ENCODE results near the gene PDE11A.
A peak's percentile ranks its signal among the peaks of the same experiment; 100 is the strongest.
"Not testable (repeated sequence)": the region's sequence is repeated elsewhere in the genome, so short reads cannot be mapped to it uniquely, and the experiment has no call there.

Gene PDE11A

DNA sequence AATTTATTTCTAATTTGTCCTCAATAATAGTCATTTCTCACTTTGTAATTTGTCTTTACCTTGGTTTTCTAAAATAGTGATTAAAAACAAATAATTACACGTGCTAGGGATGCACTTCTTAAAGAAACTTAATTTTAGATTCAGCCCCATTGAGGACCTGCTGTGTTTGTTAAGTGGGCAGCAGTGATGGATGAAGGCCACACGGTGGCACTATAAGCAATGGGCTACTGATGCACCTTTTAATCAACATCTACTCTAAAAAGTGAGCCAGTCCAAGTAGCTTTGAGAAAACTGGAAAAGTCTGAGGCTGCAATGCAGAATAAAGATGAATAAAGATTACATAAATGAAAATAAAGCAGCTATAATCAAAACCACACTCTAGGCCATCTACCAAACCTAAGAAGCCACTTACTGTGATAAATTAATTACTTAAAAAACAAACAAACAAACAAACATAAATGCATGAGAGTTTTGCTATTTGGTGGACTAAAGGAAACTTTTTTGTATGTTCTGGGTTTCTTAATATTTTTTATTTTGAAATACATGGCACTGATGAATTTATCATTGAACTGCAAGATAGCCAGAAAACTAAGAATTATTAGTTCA is 89.3 kb downstream of the PDE11A start:
- H3K4me3 ChIP-seq (ENCODE audit: low read depth, low read length) = no peak overlapping the region
- DNase-seq (ENCODE audit: low read depth, low spot score) = peak; percentile 66
- TF ChIP-seq, protein P1, sequence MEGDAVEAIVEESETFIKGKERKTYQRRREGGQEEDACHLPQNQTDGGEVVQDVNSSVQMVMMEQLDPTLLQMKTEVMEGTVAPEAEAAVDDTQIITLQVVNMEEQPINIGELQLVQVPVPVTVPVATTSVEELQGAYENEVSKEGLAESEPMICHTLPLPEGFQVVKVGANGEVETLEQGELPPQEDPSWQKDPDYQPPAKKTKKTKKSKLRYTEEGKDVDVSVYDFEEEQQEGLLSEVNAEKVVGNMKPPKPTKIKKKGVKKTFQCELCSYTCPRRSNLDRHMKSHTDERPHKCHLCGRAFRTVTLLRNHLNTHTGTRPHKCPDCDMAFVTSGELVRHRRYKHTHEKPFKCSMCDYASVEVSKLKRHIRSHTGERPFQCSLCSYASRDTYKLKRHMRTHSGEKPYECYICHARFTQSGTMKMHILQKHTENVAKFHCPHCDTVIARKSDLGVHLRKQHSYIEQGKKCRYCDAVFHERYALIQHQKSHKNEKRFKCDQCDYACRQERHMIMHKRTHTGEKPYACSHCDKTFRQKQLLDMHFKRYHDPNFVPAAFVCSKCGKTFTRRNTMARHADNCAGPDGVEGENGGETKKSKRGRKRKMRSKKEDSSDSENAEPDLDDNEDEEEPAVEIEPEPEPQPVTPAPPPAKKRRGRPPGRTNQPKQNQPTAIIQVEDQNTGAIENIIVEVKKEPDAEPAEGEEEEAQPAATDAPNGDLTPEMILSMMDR (IDR thresholded peaks at IDR 0.05; ENCODE audit: low read depth, low read length) = peak; percentile 94
- in situ Hi-C loops (cut with HindIII; ENCODE audit: low sequenced_read_pairs) = no loop called here

DNA sequence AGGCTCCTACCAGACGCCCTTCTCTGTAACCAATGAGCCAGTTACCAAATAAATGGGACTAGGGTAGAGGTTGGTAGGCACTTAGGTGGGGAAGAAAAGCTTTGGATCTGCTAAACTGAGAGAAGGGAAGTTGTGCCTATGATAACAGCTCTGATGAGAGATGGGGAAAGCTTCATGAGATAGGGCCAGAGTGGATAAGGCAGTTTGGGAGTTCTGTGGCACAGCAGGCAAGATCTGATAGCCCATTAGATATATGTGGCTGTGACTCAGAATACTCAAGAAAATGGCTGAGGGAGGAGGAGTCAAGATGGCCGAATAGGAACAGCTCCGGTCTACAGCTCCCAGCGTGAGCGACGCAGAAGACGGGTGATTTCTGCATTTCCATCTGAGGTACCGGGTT is 99.8 kb downstream of the PDE11A start:
- TF ChIP-seq, protein P1 (IDR thresholded peaks at IDR 0.05; ENCODE audit: low read depth, low read length) = no peak

DNA sequence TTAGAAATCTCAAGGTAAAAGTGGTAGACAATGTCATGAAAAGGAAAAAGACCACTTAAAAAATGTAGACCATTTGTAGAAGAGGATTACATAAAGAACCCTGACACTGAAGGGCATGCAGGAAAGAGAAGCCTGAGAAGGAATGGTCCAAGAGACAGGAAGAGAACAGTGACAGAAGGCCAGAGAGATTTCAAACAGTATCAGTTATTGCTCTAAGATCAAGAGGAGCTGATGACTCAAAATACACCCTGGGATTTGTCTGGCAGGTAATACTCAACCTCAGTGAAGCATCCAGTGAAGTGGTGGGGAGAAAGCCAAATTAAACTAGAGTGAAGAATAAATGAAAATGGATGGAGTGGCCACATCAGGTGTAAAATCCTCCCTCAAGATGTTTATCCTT is 100.5 kb downstream of the PDE11A start:
- TF ChIP-seq, protein P1 (IDR thresholded peaks at IDR 0.05; ENCODE audit: low read depth, low read length) = no peak
- in situ Hi-C loops (cut with HindIII; ENCODE audit: low sequenced_read_pairs) = no loop called here
- H3K4me3 ChIP-seq (ENCODE audit: low read depth, low read length) = no peak overlapping the region

More for the DNA sequence above, 99.8 kb downstream of the PDE11A start:
- DNase-seq (ENCODE audit: low read depth, low spot score) = no peak
- H3K4me3 ChIP-seq (ENCODE audit: low read depth, low read length) = no peak overlapping the region
- in situ Hi-C loops (cut with HindIII; ENCODE audit: low sequenced_read_pairs) = no loop called here

DNA sequence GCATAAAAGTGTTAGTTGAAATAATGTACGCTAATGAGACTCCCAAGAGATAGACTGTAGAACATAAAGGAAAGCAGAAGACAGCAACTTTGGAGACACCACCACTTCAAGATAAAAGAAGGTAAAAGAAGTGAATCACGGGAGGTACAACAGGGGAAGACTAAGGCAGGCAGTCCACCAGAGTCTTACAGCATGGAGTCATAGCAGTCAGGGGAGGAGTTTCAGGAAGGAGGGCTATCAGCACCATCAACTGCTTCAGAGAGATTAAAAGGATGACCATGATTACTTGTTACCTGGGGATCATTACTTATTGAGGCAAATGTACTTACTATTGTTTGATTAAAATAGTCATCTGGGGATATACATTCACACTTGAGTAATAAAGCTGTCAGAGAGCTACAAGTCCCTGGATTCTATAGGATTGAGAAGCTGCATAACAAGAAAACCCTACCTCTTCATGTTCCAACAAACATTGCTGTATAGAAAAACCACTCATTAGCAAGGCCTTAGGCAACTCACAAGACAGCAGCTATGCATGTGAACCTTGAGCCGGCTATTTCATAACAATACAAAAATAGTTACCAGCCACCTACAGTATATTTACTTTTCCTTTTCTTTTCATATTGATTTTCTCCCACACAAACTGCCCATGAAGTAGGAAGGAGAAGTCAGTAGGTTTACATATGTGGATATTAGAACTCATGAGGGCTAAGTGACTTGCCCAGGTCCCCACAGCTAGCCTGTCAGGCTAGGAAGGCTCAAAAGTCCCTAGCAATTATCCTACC is 101.7 kb downstream of the PDE11A start:
- in situ Hi-C loops (cut with HindIII; ENCODE audit: low sequenced_read_pairs) = no loop called here
- TF ChIP-seq, protein P1 (IDR thresholded peaks at IDR 0.05; ENCODE audit: low read depth, low read length) = no peak
- no peak for DNase-seq (ENCODE audit: low read depth, low spot score)
- no peak overlapping the region for H3K4me3 ChIP-seq (ENCODE audit: low read depth, low read length)

More for the DNA sequence above, 100.5 kb downstream of the PDE11A start:
- no peak for DNase-seq (ENCODE audit: low read depth, low spot score)

DNA sequence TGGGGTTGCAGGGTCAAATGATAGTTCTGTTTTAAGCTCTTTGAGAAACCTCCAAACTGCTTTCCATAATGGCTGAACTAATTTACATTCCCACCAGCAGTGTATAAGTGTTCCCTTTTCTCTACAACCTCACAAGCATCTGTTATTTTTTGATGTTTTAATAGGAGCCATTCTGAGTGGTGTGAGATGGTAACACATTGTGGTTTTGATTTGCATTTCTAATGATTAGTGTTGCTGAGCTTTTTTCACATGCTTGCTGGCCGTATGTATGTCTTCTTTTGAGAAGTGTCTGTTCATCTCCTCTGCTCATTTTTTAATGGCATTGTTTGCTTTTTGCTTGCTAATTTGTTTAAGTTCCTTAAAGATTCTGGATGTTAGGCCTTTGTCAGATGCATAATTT is 107.7 kb downstream of the PDE11A start:
- TF ChIP-seq, protein P1 (IDR thresholded peaks at IDR 0.05; ENCODE audit: low read depth, low read length) = no peak

DNA sequence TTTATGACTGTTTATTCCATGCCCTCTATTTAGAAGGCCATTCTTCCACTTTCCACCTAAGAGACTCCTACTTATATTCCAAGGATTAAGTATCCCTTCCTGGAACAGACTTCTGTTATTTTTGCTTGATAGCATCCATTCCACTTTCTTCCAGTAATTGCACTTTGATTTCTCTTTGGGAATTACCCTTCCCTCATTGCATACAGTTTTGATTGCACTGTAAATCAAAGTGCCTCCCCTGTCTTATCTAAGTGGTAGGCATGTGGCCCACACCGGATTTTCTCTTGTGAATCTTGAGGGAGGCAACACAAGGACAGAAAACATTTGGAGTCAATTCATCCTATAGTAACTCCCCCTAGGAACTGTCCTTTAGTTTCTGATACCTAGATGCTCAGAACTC is 120.4 kb downstream of the PDE11A start:
- TF ChIP-seq, protein P1 (IDR thresholded peaks at IDR 0.05; ENCODE audit: low read depth, low read length) = no peak
- H3K4me3 ChIP-seq (ENCODE audit: low read depth, low read length) = no peak overlapping the region
- in situ Hi-C loops (cut with HindIII; ENCODE audit: low sequenced_read_pairs) = no loop called here
- DNase-seq (ENCODE audit: low read depth, low spot score) = no peak

More for the DNA sequence above, 107.7 kb downstream of the PDE11A start:
- in situ Hi-C loops (cut with HindIII; ENCODE audit: low sequenced_read_pairs) = no loop called here
- no peak for DNase-seq (ENCODE audit: low read depth, low spot score)
- no peak overlapping the region for H3K4me3 ChIP-seq (ENCODE audit: low read depth, low read length)

DNA sequence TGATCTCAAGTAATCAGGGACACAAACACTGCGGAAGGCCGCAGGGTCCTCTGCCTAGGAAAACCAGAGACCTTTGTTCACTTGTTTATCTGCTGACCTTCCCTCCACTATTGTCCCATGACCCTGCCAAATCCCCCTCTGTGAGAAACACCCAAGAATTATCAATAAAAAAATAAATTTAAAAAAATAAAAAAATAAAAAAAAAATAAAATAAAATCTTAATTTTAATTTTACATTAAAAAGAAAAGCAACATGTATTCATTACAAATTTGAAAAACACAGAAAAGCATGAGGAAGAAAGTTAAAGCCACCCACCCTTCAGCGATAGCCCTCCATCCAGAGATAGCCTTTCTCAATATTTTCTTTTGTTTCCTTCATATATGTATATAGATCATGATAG is 125.0 kb downstream of the PDE11A start:
- in situ Hi-C loops (cut with HindIII; ENCODE audit: low sequenced_read_pairs); DNase-seq (ENCODE audit: low read depth, low spot score); H3K4me3 ChIP-seq (ENCODE audit: low read depth, low read length): not testable (repeated sequence)

DNA sequence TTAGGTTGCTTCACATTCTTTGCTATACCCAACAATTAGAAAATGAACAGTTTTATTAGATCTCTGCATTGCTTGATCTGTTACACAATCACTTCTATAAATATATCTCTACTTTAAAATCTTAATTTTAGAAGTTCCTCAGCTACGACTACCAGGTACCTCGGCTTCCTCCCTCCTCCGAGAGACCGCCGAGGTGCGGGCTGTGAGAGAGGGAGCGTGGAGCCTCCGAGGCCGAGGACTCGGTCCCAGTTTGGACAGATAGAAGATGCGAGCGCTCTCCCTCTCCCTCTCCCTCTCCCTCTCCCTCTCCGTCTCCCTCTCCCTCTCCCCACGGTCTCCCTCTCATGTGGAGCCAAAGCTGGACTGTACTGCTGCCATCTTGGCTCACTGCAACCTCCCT is 128.0 kb downstream of the PDE11A start:
- H3K4me3 ChIP-seq (ENCODE audit: low read depth, low read length); DNase-seq (ENCODE audit: low read depth, low spot score); in situ Hi-C loops (cut with HindIII; ENCODE audit: low sequenced_read_pairs): not testable (repeated sequence)

All from astrocyte of the spinal cord (primary cell).